KMS-11 (cell line): Measurements from ENCODE around the gene SFRP2.

Source experiments
- H2AFZ ChIP-seq: fragments of 200-600 bp; sonication (generic); 2 replicates; pipeline ENCODE4 v1.6.1; 2016; ENCODE audit warnings: antibody characterized with exemption, mixed run types, low read depth
- H3K27ac ChIP-seq: fragments of 200-600 bp; sonication (generic); 2 replicates; pipeline ENCODE4 v1.6.1; 2016; ENCODE audit warnings: mild to moderate bottlenecking, mixed run types
- H3K27me3 ChIP-seq: fragments of 200-600 bp; sonication (generic); 2 replicates; pipeline ENCODE4 v1.6.1; 2017; ENCODE audit warnings: mild to moderate bottlenecking, low read depth, mixed run types, moderate library complexity; ENCODE audit not compliant: insufficient read depth
- H3K36me3 ChIP-seq: fragments of 200-600 bp; sonication (generic); 2 replicates; pipeline ENCODE4 v1.6.1; 2017; ENCODE audit warnings: mild to moderate bottlenecking, mixed run types; ENCODE audit not compliant: insufficient read depth
- H3K4me1 ChIP-seq: fragments of 200-600 bp; sonication (generic); 2 replicates; pipeline ENCODE4 v1.6.1; 2016; ENCODE audit warnings: mild to moderate bottlenecking, low read depth, mixed run types; ENCODE audit not compliant: poor library complexity, severe bottlenecking
- H3K4me2 ChIP-seq: fragments of 200-600 bp; sonication (generic); 2 replicates; pipeline ENCODE4 v1.7.0; 2016; ENCODE audit warnings: mild to moderate bottlenecking, mixed run types
- H3K4me3 ChIP-seq: fragments of 200-600 bp; sonication (generic); IDR thresholded peaks from 2 replicates; pipeline ENCODE4 v1.6.1; 2017; ENCODE audit warnings: low read depth, low read length, mixed read lengths; ENCODE audit not compliant: insufficient read depth
- H3K79me2 ChIP-seq: fragments of 200-600 bp; sonication (generic); 2 replicates; pipeline ENCODE4 v1.6.1; 2016; ENCODE audit warnings: low read depth, mixed run types; ENCODE audit not compliant: insufficient read depth
- H3K9ac ChIP-seq: fragments of 200-600 bp; sonication (generic); 2 replicates; pipeline ENCODE4 v1.6.1; 2016; ENCODE audit warnings: mild to moderate bottlenecking, mixed run types
- H4K20me1 ChIP-seq: fragments of 200-600 bp; sonication (generic); 2 replicates; pipeline ENCODE4 v1.6.1; 2016; ENCODE audit warnings: mild to moderate bottlenecking, mixed run types; ENCODE audit not compliant: insufficient read depth
- TF ChIP-seq, protein P1 (sequence below): fragments of 200-600 bp; sonication (generic); conservative IDR thresholded peaks from 2 replicates; pipeline ENCODE4 v1.6.1; 2017; ENCODE audit warnings: low read depth, mild to moderate bottlenecking, antibody characterized with exemption, low read length, moderate library complexity, mixed read lengths

The SFRP2 gene

DNA sequence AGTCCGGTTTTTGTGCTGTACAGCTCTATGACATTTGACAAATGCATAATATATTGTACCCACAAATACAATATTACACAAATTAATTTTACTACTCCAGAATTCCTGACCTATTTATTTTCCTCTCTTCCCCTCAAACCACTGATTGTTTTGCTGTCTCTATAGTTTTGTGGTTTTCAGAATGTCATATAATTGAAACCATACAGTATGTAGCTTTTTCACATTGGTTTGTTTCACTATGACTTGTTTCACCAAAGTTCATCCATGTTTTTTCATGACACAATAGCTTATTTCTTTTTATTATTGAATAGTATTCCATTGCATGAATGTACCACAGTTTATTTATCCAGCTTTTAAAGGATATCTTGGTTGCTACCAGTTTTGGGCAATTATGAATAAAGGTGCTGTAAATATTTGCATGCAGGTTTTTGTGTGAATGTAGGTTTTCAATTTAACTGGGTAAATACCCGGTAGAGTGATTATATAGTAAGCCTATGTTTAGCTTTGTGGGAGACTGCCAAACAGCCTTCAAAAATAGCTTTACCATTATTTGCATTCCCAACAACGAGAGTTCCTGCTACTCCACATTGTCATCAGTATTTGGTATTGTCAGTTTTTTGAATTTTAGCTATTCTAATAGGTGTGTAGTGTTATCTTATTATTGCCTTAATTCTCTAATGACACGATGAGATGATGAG lies 55.0 kb downstream of the SFRP2 start:
- no peaks in the 10 kb centered on the region for H3K79me2 ChIP-seq
- no peaks in the 10 kb centered on the region for H3K36me3 ChIP-seq
- peak overlapping the region; percentile 51 for H3K4me2 ChIP-seq
- H3K4me1 ChIP-seq: peaks cover 48% of the 10 kb centered on the region
- peaks cover 5% of the 10 kb centered on the region; the same call in 1 of the 2 replicates for H4K20me1 ChIP-seq
- H3K9ac ChIP-seq: no peak overlapping the region
- TF ChIP-seq, protein P1, sequence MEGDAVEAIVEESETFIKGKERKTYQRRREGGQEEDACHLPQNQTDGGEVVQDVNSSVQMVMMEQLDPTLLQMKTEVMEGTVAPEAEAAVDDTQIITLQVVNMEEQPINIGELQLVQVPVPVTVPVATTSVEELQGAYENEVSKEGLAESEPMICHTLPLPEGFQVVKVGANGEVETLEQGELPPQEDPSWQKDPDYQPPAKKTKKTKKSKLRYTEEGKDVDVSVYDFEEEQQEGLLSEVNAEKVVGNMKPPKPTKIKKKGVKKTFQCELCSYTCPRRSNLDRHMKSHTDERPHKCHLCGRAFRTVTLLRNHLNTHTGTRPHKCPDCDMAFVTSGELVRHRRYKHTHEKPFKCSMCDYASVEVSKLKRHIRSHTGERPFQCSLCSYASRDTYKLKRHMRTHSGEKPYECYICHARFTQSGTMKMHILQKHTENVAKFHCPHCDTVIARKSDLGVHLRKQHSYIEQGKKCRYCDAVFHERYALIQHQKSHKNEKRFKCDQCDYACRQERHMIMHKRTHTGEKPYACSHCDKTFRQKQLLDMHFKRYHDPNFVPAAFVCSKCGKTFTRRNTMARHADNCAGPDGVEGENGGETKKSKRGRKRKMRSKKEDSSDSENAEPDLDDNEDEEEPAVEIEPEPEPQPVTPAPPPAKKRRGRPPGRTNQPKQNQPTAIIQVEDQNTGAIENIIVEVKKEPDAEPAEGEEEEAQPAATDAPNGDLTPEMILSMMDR: no peak
- H3K27ac ChIP-seq: no peak overlapping the region; the same call in 1 of the 2 replicates
- no peaks in the 10 kb centered on the region for H3K27me3 ChIP-seq
- H2AFZ ChIP-seq: no peak overlapping the region
- H3K4me3 ChIP-seq: no peak overlapping the region

DNA sequence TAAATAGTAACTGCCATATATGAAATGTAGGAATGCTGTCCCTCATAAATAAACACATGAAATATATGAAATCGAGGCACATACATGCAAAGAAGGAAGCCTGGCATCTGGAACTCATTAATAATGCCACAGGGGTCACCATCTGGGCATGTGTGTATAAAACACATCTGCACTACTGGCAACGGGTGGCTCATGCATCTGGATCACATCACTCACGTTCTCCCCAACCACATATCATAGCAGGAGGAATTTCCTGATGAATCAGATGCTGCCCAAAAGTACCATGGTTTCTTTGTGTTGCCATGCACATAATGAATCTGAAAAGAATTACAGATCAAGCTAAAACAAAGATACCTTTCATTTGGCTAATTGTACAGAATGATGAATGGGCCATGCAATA lies 57.6 kb downstream of the SFRP2 start:
- Histone ChIP-seq H3K27me3 (no peaks in the 10 kb centered on the region), H4K20me1 (peaks cover 5% of the 10 kb centered on the region; the same call in 1 of the 2 replicates), H3K9ac (no peak overlapping the region), H3K4me3 (no peak overlapping the region), H3K36me3 (no peaks in the 10 kb centered on the region), H3K4me2 (no peak overlapping the region), H2AFZ (no peak overlapping the region), H3K4me1 (peaks cover 48% of the 10 kb centered on the region), H3K27ac (no peak overlapping the region), H3K79me2 (no peaks in the 10 kb centered on the region)
- TF ChIP-seq, protein P1: no peak
